Nephron progenitor cell (in vitro differentiated cells): ENCODE data around the gene UBA7.
"Not testable (repeated sequence)": the region's sequence is repeated elsewhere in the genome, so short reads cannot be mapped to it uniquely, and the experiment has no call there.

Experiments used
- DNase-seq: peaks from one replicate; pipeline ENCODE4 v3.0.0; 2021
- H3K27ac Mint-ChIP-seq: 2 replicates; pipeline ENCODE4 v1.8.0; 2021; ENCODE audit warnings: mild to moderate bottlenecking, moderate library complexity, mixed read lengths
- H3K27me3 Mint-ChIP-seq: 2 replicates; pipeline ENCODE4 v1.8.0; 2021; ENCODE audit warnings: mild to moderate bottlenecking, low read depth, mixed read lengths; ENCODE audit not compliant: poor library complexity
- H3K36me3 Mint-ChIP-seq: 2 replicates; pipeline ENCODE4 v1.8.0; 2021; ENCODE audit warnings: low read depth, mixed read lengths
- H3K4me1 Mint-ChIP-seq: 2 replicates; pipeline ENCODE4 v1.8.0; 2021; ENCODE audit warnings: mixed read lengths
- H3K4me3 Mint-ChIP-seq: 2 replicates; pipeline ENCODE4 v1.8.0; 2021; ENCODE audit warnings: mild to moderate bottlenecking, moderate library complexity, mixed read lengths
- H3K9me3 Mint-ChIP-seq: 2 replicates; pipeline ENCODE4 v1.8.0; 2021; ENCODE audit warnings: mild to moderate bottlenecking, moderate library complexity, mixed read lengths
- TF ChIP-seq, protein P1 (sequence below): fragments of 200-600 bp; sonication (generic); IDR thresholded peaks from 2 replicates; pipeline ENCODE4 v1.5.0; 2021; ENCODE audit warnings: antibody characterized with exemption

UBA7 gene

GRCh38 chr3:49788056-49788455, 25.7 kb downstream of the UBA7 start:
- Mint-ChIP-seq H3K27me3 (peaks cover 4% of the 10 kb centered on the region), H3K27ac (no peak overlapping the region), H3K9me3 (no peaks in the 10 kb centered on the region), H3K36me3 (peaks cover 15% of the 10 kb centered on the region), H3K4me1 (peaks cover 41% of the 10 kb centered on the region), H3K4me3 (no peak overlapping the region)
- TF ChIP-seq, protein P1, sequence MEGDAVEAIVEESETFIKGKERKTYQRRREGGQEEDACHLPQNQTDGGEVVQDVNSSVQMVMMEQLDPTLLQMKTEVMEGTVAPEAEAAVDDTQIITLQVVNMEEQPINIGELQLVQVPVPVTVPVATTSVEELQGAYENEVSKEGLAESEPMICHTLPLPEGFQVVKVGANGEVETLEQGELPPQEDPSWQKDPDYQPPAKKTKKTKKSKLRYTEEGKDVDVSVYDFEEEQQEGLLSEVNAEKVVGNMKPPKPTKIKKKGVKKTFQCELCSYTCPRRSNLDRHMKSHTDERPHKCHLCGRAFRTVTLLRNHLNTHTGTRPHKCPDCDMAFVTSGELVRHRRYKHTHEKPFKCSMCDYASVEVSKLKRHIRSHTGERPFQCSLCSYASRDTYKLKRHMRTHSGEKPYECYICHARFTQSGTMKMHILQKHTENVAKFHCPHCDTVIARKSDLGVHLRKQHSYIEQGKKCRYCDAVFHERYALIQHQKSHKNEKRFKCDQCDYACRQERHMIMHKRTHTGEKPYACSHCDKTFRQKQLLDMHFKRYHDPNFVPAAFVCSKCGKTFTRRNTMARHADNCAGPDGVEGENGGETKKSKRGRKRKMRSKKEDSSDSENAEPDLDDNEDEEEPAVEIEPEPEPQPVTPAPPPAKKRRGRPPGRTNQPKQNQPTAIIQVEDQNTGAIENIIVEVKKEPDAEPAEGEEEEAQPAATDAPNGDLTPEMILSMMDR: no peak
- no peak for DNase-seq

GRCh38 chr3:49787536-49787935, 26.2 kb downstream of the UBA7 start:
- no peak overlapping the region for H3K27ac Mint-ChIP-seq
- H3K4me3 Mint-ChIP-seq: no peak overlapping the region
- no peaks in the 10 kb centered on the region for H3K9me3 Mint-ChIP-seq
- H3K36me3 Mint-ChIP-seq: peaks cover 15% of the 10 kb centered on the region
- no peaks in the 10 kb centered on the region for H3K27me3 Mint-ChIP-seq
- no peak for DNase-seq
- H3K4me1 Mint-ChIP-seq: peaks cover 41% of the 10 kb centered on the region
- TF ChIP-seq, protein P1: no peak

GRCh38 chr3:49787182-49787464, 26.6 kb downstream of the UBA7 start:
- no peaks in the 10 kb centered on the region for H3K27me3 Mint-ChIP-seq
- H3K4me1 Mint-ChIP-seq: peaks cover 41% of the 10 kb centered on the region
- peaks cover 19% of the 10 kb centered on the region for H3K36me3 Mint-ChIP-seq
- H3K27ac Mint-ChIP-seq: no peak overlapping the region
- H3K9me3 Mint-ChIP-seq: no peaks in the 10 kb centered on the region
- TF ChIP-seq, protein P1: no peak
- DNase-seq: no peak
- H3K4me3 Mint-ChIP-seq: peak overlapping the region; percentile 87

GRCh38 chr3:49786357-49787181, 27.2 kb downstream of the UBA7 start, which contains the start of gene IP6K1:
Gene IP6K1, minus strand, starts transcription at chr3:49786542. Its CDS starts 38,502 bp downstream, at chr3:49748040.
- Mint-ChIP-seq H3K36me3 (peaks cover 19% of the 10 kb centered on the region), H3K4me3 (peak within 1 kb of the TSS; percentile 87), H3K27me3 (no peaks in the 10 kb centered on the region), H3K9me3 (no peaks in the 10 kb centered on the region), H3K4me1 (peaks cover 42% of the 10 kb centered on the region), H3K27ac (peak within 1 kb of the TSS; percentile 83)
- DNase-seq: peak; percentile 100
- TF ChIP-seq, protein P1: no peak

DNA sequence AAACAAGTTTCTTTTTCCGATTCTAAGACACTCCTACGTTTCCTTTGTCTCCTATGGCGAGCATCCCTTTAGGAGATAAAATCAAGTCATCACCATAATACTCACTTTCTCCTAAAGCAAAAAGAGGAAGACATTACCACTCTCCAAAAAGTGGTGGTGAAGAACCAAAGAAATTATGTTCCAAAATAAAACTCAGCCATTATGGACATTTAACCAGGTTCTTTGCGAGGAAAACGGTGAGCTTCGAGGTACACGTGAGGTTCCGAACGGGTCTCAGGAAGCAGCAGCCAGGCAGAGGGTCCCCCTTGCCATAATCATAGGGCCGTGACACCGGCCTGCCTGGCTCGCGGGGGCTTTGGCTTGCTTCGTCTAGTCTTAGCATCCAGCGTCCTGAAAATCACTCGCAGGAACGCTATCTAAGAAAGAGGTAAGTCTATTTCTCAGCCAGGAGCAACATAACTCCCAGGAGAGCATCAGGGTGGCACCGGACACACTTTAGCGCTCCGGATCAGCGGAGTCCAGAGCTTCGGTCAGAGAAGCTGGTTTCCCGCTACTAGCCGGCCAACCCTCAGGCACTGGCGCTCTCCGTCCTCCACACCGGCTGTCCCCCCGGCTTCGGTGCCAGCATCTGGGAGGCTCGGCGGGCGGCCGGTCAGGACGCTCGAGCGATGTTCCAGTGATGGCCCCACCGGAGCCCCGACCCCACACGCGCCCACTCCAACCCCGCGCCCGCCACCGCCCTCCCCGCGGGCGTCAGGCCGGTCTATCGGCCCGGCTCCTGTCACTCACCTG, 28.0 kb downstream of the UBA7 start:
- DNase-seq: no peak
- peak overlapping the region; percentile 83 for H3K27ac Mint-ChIP-seq
- peaks cover 45% of the 10 kb centered on the region for H3K4me1 Mint-ChIP-seq
- peak overlapping the region; percentile 87 for H3K4me3 Mint-ChIP-seq
- peaks cover 25% of the 10 kb centered on the region for H3K36me3 Mint-ChIP-seq
- no peaks in the 10 kb centered on the region for H3K27me3 Mint-ChIP-seq
- TF ChIP-seq, protein P1: no peak
- H3K9me3 Mint-ChIP-seq: no peaks in the 10 kb centered on the region

DNA sequence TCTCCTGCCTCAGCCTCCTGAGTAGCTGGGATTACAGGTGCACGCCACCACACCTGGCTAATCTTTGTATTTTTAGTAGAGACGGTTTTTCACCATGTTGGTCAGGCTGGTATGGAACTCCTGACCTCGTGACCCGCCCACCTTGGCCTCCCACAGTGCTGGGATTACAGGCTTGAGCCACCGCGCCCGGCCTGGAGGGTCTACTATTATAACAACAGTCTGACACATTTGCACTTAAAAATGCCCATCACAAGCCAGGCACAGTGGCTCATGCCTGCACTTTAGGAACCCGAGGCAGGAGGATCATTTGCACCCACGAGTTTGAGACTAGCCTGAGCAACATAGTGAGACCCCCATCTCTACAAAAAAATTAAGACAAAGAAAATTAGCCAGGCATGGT, 31.5 kb downstream of the UBA7 start:
- not testable (repeated sequence) for H3K27ac Mint-ChIP-seq, H3K4me3 Mint-ChIP-seq, H3K9me3 Mint-ChIP-seq, DNase-seq, H3K27me3 Mint-ChIP-seq
- Mint-ChIP-seq H3K4me1 (peaks cover 44% of the 10 kb centered on the region), H3K36me3 (peaks cover 55% of the 10 kb centered on the region)
